GM13977 (cell line): ENCODE results near the gene PTPMT1.
"Not testable (repeated sequence)": the region's sequence is repeated elsewhere in the genome, so short reads cannot be mapped to it uniquely, and the experiment has no call there.

Source experiments
- DNase-seq: peaks from one replicate; pipeline ENCODE4 v3.0.0; 2012; ENCODE audit warnings: low spot score
- in situ Hi-C: fragments of 300-500 bp; cut with MboI; formaldehyde crosslinking; loops from one replicate; pipeline ENCODE4 v1.12.0; 2022; ENCODE audit warnings: low sequenced_read_pairs, low pct_unique_long_range_greater_than_20kb, mixed read lengths, inconsistent platforms; ENCODE audit not compliant: unreplicated experiment
- TF ChIP-seq, protein P1 (sequence below): IDR thresholded peaks from 2 replicates; pipeline ENCODE4 v1.5.1; 2012; ENCODE audit warnings: mild to moderate bottlenecking, control low read depth; ENCODE audit not compliant: insufficient read depth; ENCODE audit errors: extremely low read depth, missing control alignments

The PTPMT1 gene

DNA sequence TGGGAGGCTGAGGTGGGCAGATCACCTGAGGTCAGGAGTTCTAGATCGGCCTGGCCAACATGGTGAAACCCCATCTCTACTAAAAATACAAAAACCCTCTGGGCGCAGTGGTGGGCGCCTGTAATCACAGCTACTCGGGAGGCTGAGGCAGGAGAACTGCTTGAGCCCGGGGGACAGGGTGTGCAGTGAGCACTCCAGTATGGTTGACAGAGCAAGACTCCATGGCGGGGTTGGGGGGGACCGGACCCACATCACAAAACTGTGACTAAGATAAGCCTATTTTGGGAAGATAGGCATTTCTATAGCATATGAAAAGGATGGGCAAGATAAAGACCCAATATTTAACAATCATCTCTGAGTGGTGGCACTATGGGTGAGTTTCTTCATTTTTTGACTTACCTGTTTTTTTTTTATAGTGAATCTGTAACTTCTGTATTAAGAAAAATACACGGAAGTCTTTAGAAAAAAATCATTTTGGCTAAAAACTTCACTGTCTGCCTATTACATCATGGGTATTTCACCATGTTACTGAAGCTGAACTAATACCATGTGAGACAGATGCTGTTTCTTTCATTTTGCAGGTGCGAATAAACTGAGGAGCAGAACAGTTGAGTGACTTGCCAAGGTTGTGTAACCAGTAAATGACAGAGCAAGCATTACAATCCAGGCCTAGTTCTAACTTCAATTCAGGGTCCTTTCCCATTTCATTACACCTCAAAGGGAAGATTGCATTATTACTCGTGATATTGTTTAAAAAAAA lies 14.9 kb upstream of the PTPMT1 start:
- in situ Hi-C loops, result no loop called here
- no peak for DNase-seq
- TF ChIP-seq, protein P1, sequence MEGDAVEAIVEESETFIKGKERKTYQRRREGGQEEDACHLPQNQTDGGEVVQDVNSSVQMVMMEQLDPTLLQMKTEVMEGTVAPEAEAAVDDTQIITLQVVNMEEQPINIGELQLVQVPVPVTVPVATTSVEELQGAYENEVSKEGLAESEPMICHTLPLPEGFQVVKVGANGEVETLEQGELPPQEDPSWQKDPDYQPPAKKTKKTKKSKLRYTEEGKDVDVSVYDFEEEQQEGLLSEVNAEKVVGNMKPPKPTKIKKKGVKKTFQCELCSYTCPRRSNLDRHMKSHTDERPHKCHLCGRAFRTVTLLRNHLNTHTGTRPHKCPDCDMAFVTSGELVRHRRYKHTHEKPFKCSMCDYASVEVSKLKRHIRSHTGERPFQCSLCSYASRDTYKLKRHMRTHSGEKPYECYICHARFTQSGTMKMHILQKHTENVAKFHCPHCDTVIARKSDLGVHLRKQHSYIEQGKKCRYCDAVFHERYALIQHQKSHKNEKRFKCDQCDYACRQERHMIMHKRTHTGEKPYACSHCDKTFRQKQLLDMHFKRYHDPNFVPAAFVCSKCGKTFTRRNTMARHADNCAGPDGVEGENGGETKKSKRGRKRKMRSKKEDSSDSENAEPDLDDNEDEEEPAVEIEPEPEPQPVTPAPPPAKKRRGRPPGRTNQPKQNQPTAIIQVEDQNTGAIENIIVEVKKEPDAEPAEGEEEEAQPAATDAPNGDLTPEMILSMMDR, result no peak

DNA sequence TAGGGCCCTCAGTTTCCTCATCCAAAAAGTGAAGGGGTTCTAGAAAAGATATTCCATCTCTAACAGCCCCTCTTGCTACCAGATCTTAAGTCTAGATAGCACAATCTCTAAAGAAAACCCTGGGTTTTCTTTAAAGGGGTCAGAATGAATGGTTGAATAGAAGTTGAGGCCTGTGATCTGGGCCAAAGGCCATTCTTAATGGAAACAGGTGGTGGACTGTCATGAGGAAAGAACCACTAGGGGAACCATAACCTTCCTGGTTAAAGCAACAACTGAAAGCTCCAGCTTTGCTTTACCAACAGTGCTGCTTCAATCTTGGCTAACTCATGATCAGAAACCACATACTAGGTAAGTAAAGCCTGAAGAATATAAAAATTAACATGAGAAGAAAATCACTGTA lies 14.3 kb upstream of the PTPMT1 start:
- DNase-seq, result peak; percentile 47
- TF ChIP-seq, protein P1, result no peak
- in situ Hi-C loops, result no loop called here

DNA sequence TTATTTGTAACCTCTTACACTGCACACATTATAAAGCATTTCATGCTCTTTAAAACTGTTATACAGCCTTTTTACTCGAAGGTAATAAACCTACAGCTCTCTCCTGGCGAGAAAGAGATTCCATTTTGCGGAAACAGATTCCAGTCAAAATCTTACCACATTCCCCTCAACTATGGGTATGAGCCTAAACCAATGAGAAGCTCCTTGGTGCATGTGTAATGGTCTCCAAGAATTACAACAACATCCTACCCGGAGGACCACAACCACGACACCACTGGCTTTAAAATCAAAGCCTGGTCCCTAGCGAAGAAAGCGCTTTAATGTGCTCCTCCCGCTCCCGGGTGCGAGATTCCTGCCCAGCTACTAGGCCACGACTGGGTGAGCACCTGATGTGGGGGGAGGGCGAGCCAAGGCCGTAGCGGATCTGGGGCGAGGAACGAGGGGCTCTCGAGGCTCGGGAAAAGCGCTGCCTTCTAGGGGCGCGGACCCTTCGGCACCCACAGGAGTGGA lies 13.3 kb upstream of the PTPMT1 start:
- in situ Hi-C loops, result no loop called here
- no peak for DNase-seq
- TF ChIP-seq, protein P1, result no peak

DNA sequence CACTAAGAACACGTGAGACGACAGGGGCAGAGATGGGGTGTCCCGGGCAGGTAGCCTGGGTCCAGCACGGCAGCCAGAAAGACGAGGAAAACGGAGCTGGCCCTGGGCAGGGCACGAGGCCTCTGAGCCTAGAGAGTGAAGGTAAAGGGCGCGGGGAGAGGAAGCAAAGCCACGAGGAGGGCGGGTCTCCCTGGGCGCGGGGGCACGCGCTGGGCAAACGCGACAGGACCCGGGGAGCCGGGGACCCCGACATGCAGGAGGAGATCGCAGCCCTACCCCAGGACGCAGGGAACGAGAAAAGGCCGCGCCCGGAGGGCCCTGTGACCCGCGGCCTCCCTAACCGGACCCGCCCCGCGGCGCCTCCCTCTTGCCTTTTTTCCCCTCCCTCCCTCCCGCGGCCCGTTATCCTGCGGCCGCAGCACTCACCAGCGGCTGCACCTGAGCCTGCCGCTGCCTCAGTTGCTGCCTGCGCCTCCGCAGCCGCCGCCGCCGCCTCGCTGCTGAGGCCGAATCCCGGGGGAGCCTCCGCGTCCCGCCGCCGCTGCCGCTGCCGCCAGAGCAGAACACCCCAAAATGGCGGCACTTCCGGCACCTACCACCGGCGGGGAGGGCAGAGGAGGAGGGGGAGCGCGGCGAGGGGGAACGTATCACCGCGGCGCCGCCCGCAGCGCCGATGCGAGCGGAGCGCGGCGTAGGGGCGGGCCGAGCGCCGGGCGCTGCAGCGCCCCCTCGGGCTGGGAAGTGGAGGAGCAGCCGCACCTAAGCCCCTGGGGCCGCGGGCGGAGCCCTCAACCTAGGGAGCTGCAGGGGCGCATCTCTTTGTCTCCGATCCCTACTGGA lies 12.6 kb upstream of the PTPMT1 start, which contains the start of gene CELF1:
TSS of gene CELF1 (minus strand) at position 567 of the 840 bp plus-strand sequence. CDS start 53,609 bp downstream, outside the sequence.
- TF ChIP-seq, protein P1, result peak; percentile 90
- in situ Hi-C loops, result no loop called here
- peak; percentile 94 for DNase-seq

DNA sequence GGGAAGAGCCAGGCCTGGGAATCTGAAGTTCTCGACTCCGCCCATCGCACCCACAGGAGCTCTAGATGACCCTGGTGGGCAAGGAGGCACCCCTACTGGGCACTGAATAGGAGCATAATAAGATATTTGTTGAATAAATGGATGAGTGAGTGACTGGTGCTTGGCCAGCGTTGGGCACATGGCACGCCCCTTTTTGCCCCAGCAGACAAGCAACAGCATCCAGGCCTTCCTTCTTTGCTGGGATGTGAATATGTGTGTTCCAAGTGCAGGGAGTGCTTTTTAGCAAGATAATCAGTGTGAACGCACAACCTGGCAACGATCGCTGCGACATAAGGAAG lies 12.0 kb upstream of the PTPMT1 start:
- no peak for DNase-seq
- in situ Hi-C loops, result no loop called here
- TF ChIP-seq, protein P1, result no peak

DNA sequence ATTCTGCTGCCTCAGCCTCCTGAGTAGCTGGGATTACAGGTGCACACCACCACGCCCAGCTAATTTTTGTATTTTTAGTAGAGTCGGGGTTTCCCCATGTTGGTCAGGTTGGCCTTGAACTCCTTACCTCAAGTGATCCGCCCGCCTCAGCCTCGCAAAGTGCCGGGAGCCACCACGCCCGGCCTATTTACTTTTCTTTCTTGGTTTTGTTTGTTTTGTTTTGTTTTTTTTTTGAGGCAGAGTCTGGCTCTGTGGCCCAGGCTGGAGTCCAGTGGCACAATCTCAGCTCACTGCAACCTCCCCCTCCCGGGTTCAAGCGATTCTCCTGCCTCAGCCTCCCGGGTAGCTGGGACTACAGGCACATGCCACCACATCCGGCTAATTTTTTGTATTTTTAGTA lies 8.4 kb upstream of the PTPMT1 start:
- DNase-seq, in situ Hi-C loops: not testable (repeated sequence)

DNA sequence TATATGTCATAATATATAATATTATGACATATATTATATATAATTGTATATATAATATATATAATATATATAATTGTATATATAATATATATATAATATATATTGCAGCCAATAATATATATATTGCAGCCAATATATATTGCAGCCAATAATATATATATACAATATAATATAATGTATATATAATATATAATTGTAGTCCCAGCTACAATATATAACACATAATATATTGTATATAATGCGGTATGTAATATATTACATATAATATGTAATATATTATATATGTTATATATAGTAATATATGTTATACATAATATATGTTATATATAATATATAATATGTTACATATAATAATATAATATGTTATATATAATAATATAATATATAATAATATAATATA lies 6.7 kb upstream of the PTPMT1 start:
- TF ChIP-seq, protein P1, result no peak
- in situ Hi-C loops, result no loop called here
- DNase-seq, result no peak
